Neuron (in vitro differentiated cells): ENCODE results near the gene REXO4.
"Not testable (repeated sequence)": the region's sequence is repeated elsewhere in the genome, so short reads cannot be mapped to it uniquely, and the experiment has no call there.

ENCODE experiments used
- H2AFZ ChIP-seq: one replicate; pipeline ENCODE4 v1.6.1; 2013; ENCODE audit warnings: low read depth, mild to moderate bottlenecking, inconsistent platforms, low read length, moderate library complexity
- H3K27me3 ChIP-seq: one replicate; pipeline ENCODE4 v1.6.1; 2013; ENCODE audit warnings: low read length; ENCODE audit not compliant: insufficient read depth
- H3K36me3 ChIP-seq: one replicate; pipeline ENCODE4 v1.6.1; 2013; ENCODE audit warnings: low read length; ENCODE audit not compliant: insufficient read depth
- H3K4me1 ChIP-seq: one replicate; pipeline ENCODE4 v1.6.1; 2013; ENCODE audit warnings: low read length; ENCODE audit not compliant: insufficient read depth
- H3K4me3 ChIP-seq: 2 replicates; pipeline ENCODE4 v1.5.1; 2013; ENCODE audit warnings: mild to moderate bottlenecking, low read length, moderate library complexity
- H3K9me3 ChIP-seq: one replicate; pipeline ENCODE4 v1.6.1; 2013; ENCODE audit warnings: low read length

Gene REXO4

GRCh38 chr9:133401588-133401987 is 16.2 kb downstream of the REXO4 start:
- Histone ChIP-seq H3K4me3 (no peak overlapping the region), H3K9me3 (no peaks in the 10 kb centered on the region), H3K27me3 (no peaks in the 10 kb centered on the region), H3K36me3 (peaks cover 24% of the 10 kb centered on the region), H2AFZ (no peak overlapping the region), H3K4me1 (no peaks in the 10 kb centered on the region)

- H3K36me3 ChIP-seq: peaks cover 12% of the 10 kb centered on the region
- no peaks in the 10 kb centered on the region for H3K9me3 ChIP-seq
- H2AFZ ChIP-seq: no peak overlapping the region
- H3K27me3 ChIP-seq: no peaks in the 10 kb centered on the region
- no peaks in the 10 kb centered on the region for H3K4me1 ChIP-seq
- no peak overlapping the region for H3K4me3 ChIP-seq
Observed at GRCh38 chr9:133400292-133400691, 17.5 kb downstream of the REXO4 start.

- Histone ChIP-seq H3K9me3 (no peaks in the 10 kb centered on the region), H2AFZ (no peak overlapping the region), H3K4me1 (no peaks in the 10 kb centered on the region), H3K27me3 (no peaks in the 10 kb centered on the region), H3K36me3 (peaks cover 6% of the 10 kb centered on the region), H3K4me3 (no peak overlapping the region)
Observed at GRCh38 chr9:133397895-133398294, 19.9 kb downstream of the REXO4 start.

- H2AFZ ChIP-seq: no peak overlapping the region
- no peak overlapping the region for H3K4me3 ChIP-seq
- no peaks in the 10 kb centered on the region for H3K4me1 ChIP-seq
- no peaks in the 10 kb centered on the region for H3K9me3 ChIP-seq
- H3K36me3 ChIP-seq: peaks cover 6% of the 10 kb centered on the region
- H3K27me3 ChIP-seq: no peaks in the 10 kb centered on the region
Observed at GRCh38 chr9:133397370-133397769, 20.4 kb downstream of the REXO4 start.

GRCh38 chr9:133396952-133397351 is 20.9 kb downstream of the REXO4 start:
- no peak overlapping the region for H2AFZ ChIP-seq
- H3K4me1 ChIP-seq: no peaks in the 10 kb centered on the region
- H3K9me3 ChIP-seq: no peaks in the 10 kb centered on the region
- no peak overlapping the region for H3K4me3 ChIP-seq
- no peaks in the 10 kb centered on the region for H3K27me3 ChIP-seq
- H3K36me3 ChIP-seq: peaks cover 3% of the 10 kb centered on the region

GRCh38 chr9:133394687-133395271 is 23.0 kb downstream of the REXO4 start:
- H3K36me3 ChIP-seq: no peaks in the 10 kb centered on the region
- no peaks in the 10 kb centered on the region for H3K9me3 ChIP-seq
- H3K27me3 ChIP-seq: no peaks in the 10 kb centered on the region
- H3K4me1 ChIP-seq: no peaks in the 10 kb centered on the region
- H2AFZ ChIP-seq: no peak overlapping the region
- H3K4me3 ChIP-seq: no peak overlapping the region

GRCh38 chr9:133393399-133393798 is 24.4 kb downstream of the REXO4 start:
- Histone ChIP-seq H3K4me3 (no peak overlapping the region), H3K9me3 (no peaks in the 10 kb centered on the region), H3K4me1 (no peaks in the 10 kb centered on the region), H3K27me3 (no peaks in the 10 kb centered on the region), H3K36me3 (no peaks in the 10 kb centered on the region), H2AFZ (no peak overlapping the region)

GRCh38 chr9:133392308-133392707 is 25.5 kb downstream of the REXO4 start:
- not testable (repeated sequence) for H3K4me1 ChIP-seq, H3K9me3 ChIP-seq

GRCh38 chr9:133391449-133391848 is 26.4 kb downstream of the REXO4 start:
- not testable (repeated sequence) for H3K27me3 ChIP-seq, H3K4me3 ChIP-seq, H3K36me3 ChIP-seq, H2AFZ ChIP-seq, H3K4me1 ChIP-seq, H3K9me3 ChIP-seq

More at GRCh38 chr9:133392308-133392707, 25.5 kb downstream of the REXO4 start:
- not testable (repeated sequence) for H3K27me3 ChIP-seq, H3K36me3 ChIP-seq, H2AFZ ChIP-seq, H3K4me3 ChIP-seq

- no peak overlapping the region for H2AFZ ChIP-seq
- H3K4me3 ChIP-seq: no peak overlapping the region
- no peaks in the 10 kb centered on the region for H3K9me3 ChIP-seq
- H3K27me3 ChIP-seq: no peaks in the 10 kb centered on the region
- H3K36me3 ChIP-seq: no peaks in the 10 kb centered on the region
- no peaks in the 10 kb centered on the region for H3K4me1 ChIP-seq
Observed at GRCh38 chr9:133390713-133391112, 27.1 kb downstream of the REXO4 start.

GRCh38 chr9:133389562-133389961 is 28.2 kb downstream of the REXO4 start:
- H2AFZ ChIP-seq: no peak overlapping the region
- no peaks in the 10 kb centered on the region for H3K9me3 ChIP-seq
- H3K36me3 ChIP-seq: no peaks in the 10 kb centered on the region
- no peaks in the 10 kb centered on the region for H3K4me1 ChIP-seq
- H3K27me3 ChIP-seq: no peaks in the 10 kb centered on the region
- no peak overlapping the region for H3K4me3 ChIP-seq

- Histone ChIP-seq H3K9me3 (no peaks in the 10 kb centered on the region), H3K4me1 (no peaks in the 10 kb centered on the region), H2AFZ (no peak overlapping the region), H3K4me3 (no peak overlapping the region), H3K36me3 (no peaks in the 10 kb centered on the region), H3K27me3 (no peaks in the 10 kb centered on the region)
Observed at GRCh38 chr9:133389025-133389557, 28.7 kb downstream of the REXO4 start.

- no peaks in the 10 kb centered on the region for H3K27me3 ChIP-seq
- H2AFZ ChIP-seq: no peak overlapping the region
- no peak overlapping the region for H3K4me3 ChIP-seq
- no peaks in the 10 kb centered on the region for H3K9me3 ChIP-seq
- no peaks in the 10 kb centered on the region for H3K4me1 ChIP-seq
- H3K36me3 ChIP-seq: no peaks in the 10 kb centered on the region
Observed at GRCh38 chr9:133387680-133388079, 30.1 kb downstream of the REXO4 start.

- Histone ChIP-seq H3K4me1 (no peaks in the 10 kb centered on the region), H3K36me3 (no peaks in the 10 kb centered on the region), H2AFZ (no peak overlapping the region), H3K9me3 (no peaks in the 10 kb centered on the region), H3K4me3 (no peak overlapping the region), H3K27me3 (no peaks in the 10 kb centered on the region)
Observed at GRCh38 chr9:133386338-133386737, 31.5 kb downstream of the REXO4 start.
